NCI-H345 treated with DMSO at 0.1 percent for 48 hours (cell line): ENCODE results near the gene MCF2L2.
A peak's percentile ranks its signal among the peaks of the same experiment; 100 is the strongest.
"Not testable (repeated sequence)": the region's sequence is repeated elsewhere in the genome, so short reads cannot be mapped to it uniquely, and the experiment has no call there.

Experiments used
- DNase-seq: peaks from one replicate; lab custom pipeline; 2025; ENCODE audit not compliant: unreplicated experiment; lab: John Stamatoyannopoulos, UW

The MCF2L2 gene

GRCh38 chr3:183372911-183373310 lies 55.5 kb downstream of the MCF2L2 start:
- no peak for DNase-seq

GRCh38 chr3:183371600-183371968 lies 56.8 kb downstream of the MCF2L2 start:
- not testable (repeated sequence) for DNase-seq

GRCh38 chr3:183370391-183370790 lies 58.0 kb downstream of the MCF2L2 start:
- no peak for DNase-seq

- DNase-seq: no peak
These were observed 58.8 kb downstream of the MCF2L2 start for GRCh38 chr3:183369627-183370026.

- DNase-seq: no peak
These were observed 59.3 kb downstream of the MCF2L2 start for GRCh38 chr3:183369117-183369516.

GRCh38 chr3:183360971-183361624 lies 67.3 kb downstream of the MCF2L2 start:
- DNase-seq: no peak

- DNase-seq: no peak
These were observed 69.4 kb downstream of the MCF2L2 start for GRCh38 chr3:183359036-183359435.

- DNase-seq: no peak
These were observed 70.8 kb downstream of the MCF2L2 start for GRCh38 chr3:183357564-183358079.

- DNase-seq: no peak
These were observed 71.5 kb downstream of the MCF2L2 start for GRCh38 chr3:183356920-183357319.

- no peak for DNase-seq
These were observed 73.5 kb downstream of the MCF2L2 start for GRCh38 chr3:183354874-183355273.

GRCh38 chr3:183354325-183354831 lies 74.0 kb downstream of the MCF2L2 start:
- no peak for DNase-seq

- no peak for DNase-seq
These were observed 75.0 kb downstream of the MCF2L2 start for GRCh38 chr3:183353421-183353820.

GRCh38 chr3:183350164-183350563 lies 78.3 kb downstream of the MCF2L2 start:
- no peak for DNase-seq

- DNase-seq: no peak
These were observed 78.8 kb downstream of the MCF2L2 start for GRCh38 chr3:183349421-183350157.

- DNase-seq: no peak
These were observed 85.6 kb downstream of the MCF2L2 start for GRCh38 chr3:183342824-183343223.

GRCh38 chr3:183341545-183342288 lies 86.7 kb downstream of the MCF2L2 start:
- DNase-seq: no peak

GRCh38 chr3:183340222-183340621 lies 88.2 kb downstream of the MCF2L2 start:
- no peak for DNase-seq

GRCh38 chr3:183339461-183340086 lies 88.8 kb downstream of the MCF2L2 start:
- DNase-seq: peak; percentile 16

- no peak for DNase-seq
These were observed 89.9 kb downstream of the MCF2L2 start for GRCh38 chr3:183338520-183338919.

- DNase-seq: no peak
These were observed 95.9 kb downstream of the MCF2L2 start for GRCh38 chr3:183332487-183332886.

- DNase-seq: no peak
These were observed 96.9 kb downstream of the MCF2L2 start for GRCh38 chr3:183331498-183331897.
